NT2/D1 (cell line): ENCODE results near the gene CCDC63.

ENCODE experiments used
- DNase-seq: peaks from one replicate; pipeline ENCODE4 v3.0.0-alpha.2; 2011; ENCODE audit warnings: low read depth, low spot score
- H3K27me3 ChIP-seq: 2 replicates; pipeline ENCODE4 v1.6.0; 2011; ENCODE audit warnings: mild to moderate bottlenecking; ENCODE audit not compliant: insufficient read length, insufficient read depth
- H3K36me3 ChIP-seq: 2 replicates; pipeline ENCODE4 v1.6.1; 2011; ENCODE audit warnings: mild to moderate bottlenecking, low read length, mixed read lengths; ENCODE audit not compliant: insufficient read depth, insufficient read length
- H3K4me1 ChIP-seq: 2 replicates; pipeline ENCODE4 v1.5.1; 2011; ENCODE audit not compliant: insufficient read depth, insufficient read length
- H3K4me3 ChIP-seq: 2 replicates; pipeline ENCODE4 v1.5.1; 2011; ENCODE audit warnings: low read depth; ENCODE audit not compliant: insufficient read length
- H3K9ac ChIP-seq: 2 replicates; pipeline ENCODE4 v1.6.0; 2011; ENCODE audit warnings: low read depth; ENCODE audit not compliant: insufficient read length
- H3K9me3 ChIP-seq: 2 replicates; pipeline ENCODE4 v1.5.1; 2011; ENCODE audit warnings: mild to moderate bottlenecking, low read length; ENCODE audit not compliant: insufficient read depth
- SUZ12 ChIP-seq: IDR thresholded peaks from 2 replicates; pipeline ENCODE4 v1.6.1; 2011; ENCODE audit not compliant: insufficient read length, insufficient read depth; ENCODE audit errors: extremely low read depth
- YY1 ChIP-seq: IDR thresholded peaks from 2 replicates; pipeline ENCODE4 v1.6.1; 2011; ENCODE audit not compliant: insufficient read length, insufficient read depth
- ZNF274 ChIP-seq: IDR thresholded peaks from 2 replicates; pipeline ENCODE4 v1.6.1; 2011; ENCODE audit warnings: mild to moderate bottlenecking, low read depth, low read length

The CCDC63 gene

GRCh38 chr12:110923192-110923591 is 76.4 kb downstream of the CCDC63 start:
- Histone ChIP-seq H3K9ac (no peak overlapping the region), H3K36me3 (no peaks in the 10 kb centered on the region), H3K4me1 (peaks cover 23% of the 10 kb centered on the region), H3K4me3 (no peak overlapping the region), H3K27me3 (no peaks in the 10 kb centered on the region), H3K9me3 (no peaks in the 10 kb centered on the region)
- no peak for TF ChIP-seq YY1
- no peak for TF ChIP-seq ZNF274
- TF ChIP-seq SUZ12, result no peak
- no peak for DNase-seq

GRCh38 chr12:110923692-110924334 is 77.0 kb downstream of the CCDC63 start:
- Histone ChIP-seq H3K27me3 (no peaks in the 10 kb centered on the region), H3K9ac (no peak overlapping the region), H3K36me3 (no peaks in the 10 kb centered on the region), H3K4me1 (peaks cover 23% of the 10 kb centered on the region), H3K9me3 (no peaks in the 10 kb centered on the region), H3K4me3 (no peak overlapping the region)
- TF ChIP-seq SUZ12, result no peak
- no peak for TF ChIP-seq YY1
- TF ChIP-seq ZNF274, result no peak
- DNase-seq, result no peak

GRCh38 chr12:110927546-110927945 is 80.8 kb downstream of the CCDC63 start:
- H3K27me3 ChIP-seq, result no peaks in the 10 kb centered on the region
- H3K4me3 ChIP-seq, result no peak overlapping the region
- TF ChIP-seq YY1, result no peak
- TF ChIP-seq ZNF274, result no peak
- TF ChIP-seq SUZ12, result no peak
- no peak overlapping the region for H3K9ac ChIP-seq
- H3K9me3 ChIP-seq, result no peaks in the 10 kb centered on the region
- H3K36me3 ChIP-seq, result no peaks in the 10 kb centered on the region
- H3K4me1 ChIP-seq, result peaks cover 9% of the 10 kb centered on the region
- no peak for DNase-seq

GRCh38 chr12:110928700-110929099 is 81.9 kb downstream of the CCDC63 start:
- no peaks in the 10 kb centered on the region for H3K36me3 ChIP-seq
- no peak for TF ChIP-seq ZNF274
- no peak for TF ChIP-seq YY1
- TF ChIP-seq SUZ12, result no peak
- H3K27me3 ChIP-seq, result no peaks in the 10 kb centered on the region
- no peak overlapping the region for H3K9ac ChIP-seq
- DNase-seq, result no peak
- no peaks in the 10 kb centered on the region for H3K9me3 ChIP-seq
- peaks cover 7% of the 10 kb centered on the region for H3K4me1 ChIP-seq
- H3K4me3 ChIP-seq, result no peak overlapping the region

GRCh38 chr12:110929818-110930217 is 83.0 kb downstream of the CCDC63 start:
- Histone ChIP-seq H3K4me1 (peaks cover 6% of the 10 kb centered on the region), H3K9ac (no peak overlapping the region), H3K4me3 (no peak overlapping the region), H3K36me3 (no peaks in the 10 kb centered on the region), H3K9me3 (no peaks in the 10 kb centered on the region), H3K27me3 (no peaks in the 10 kb centered on the region)
- TF ChIP-seq ZNF274, result no peak
- TF ChIP-seq SUZ12, result no peak
- no peak for TF ChIP-seq YY1
- no peak for DNase-seq

- TF ChIP-seq SUZ12 (no peak), YY1 (no peak), ZNF274 (no peak)
Observed at GRCh38 chr12:110930348-110931314, 83.8 kb downstream of the CCDC63 start.

GRCh38 chr12:110931315-110931728 is 84.5 kb downstream of the CCDC63 start:
- no peak for DNase-seq
- H3K9ac ChIP-seq, result no peak overlapping the region
- TF ChIP-seq YY1, result no peak
- TF ChIP-seq ZNF274, result no peak
- TF ChIP-seq SUZ12, result no peak
- H3K27me3 ChIP-seq, result no peaks in the 10 kb centered on the region
- H3K9me3 ChIP-seq, result no peaks in the 10 kb centered on the region
- H3K4me3 ChIP-seq, result no peak overlapping the region
- H3K4me1 ChIP-seq, result peaks cover 6% of the 10 kb centered on the region
- no peaks in the 10 kb centered on the region for H3K36me3 ChIP-seq

More at GRCh38 chr12:110930348-110931314, 83.8 kb downstream of the CCDC63 start:
- Histone ChIP-seq H3K27me3 (no peaks in the 10 kb centered on the region), H3K9ac (no peak overlapping the region), H3K9me3 (no peaks in the 10 kb centered on the region), H3K36me3 (no peaks in the 10 kb centered on the region), H3K4me1 (peaks cover 6% of the 10 kb centered on the region), H3K4me3 (no peak overlapping the region)
- DNase-seq, result no peak
